GM12874 (cell line): Measurements from ENCODE around the gene IFITM2.

Experiments
- CTCF ChIP-seq: IDR thresholded peaks from 2 replicates; pipeline ENCODE4 v1.5.1; 2011; ENCODE audit warnings: low read depth, mild to moderate bottlenecking, control low read depth, low read length, moderate library complexity; ENCODE audit not compliant: insufficient read depth

The IFITM2 gene

GRCh38 chr11:283405-284104 lies 24.1 kb upstream of the IFITM2 start:
- no peak for TF ChIP-seq CTCF

DNA sequence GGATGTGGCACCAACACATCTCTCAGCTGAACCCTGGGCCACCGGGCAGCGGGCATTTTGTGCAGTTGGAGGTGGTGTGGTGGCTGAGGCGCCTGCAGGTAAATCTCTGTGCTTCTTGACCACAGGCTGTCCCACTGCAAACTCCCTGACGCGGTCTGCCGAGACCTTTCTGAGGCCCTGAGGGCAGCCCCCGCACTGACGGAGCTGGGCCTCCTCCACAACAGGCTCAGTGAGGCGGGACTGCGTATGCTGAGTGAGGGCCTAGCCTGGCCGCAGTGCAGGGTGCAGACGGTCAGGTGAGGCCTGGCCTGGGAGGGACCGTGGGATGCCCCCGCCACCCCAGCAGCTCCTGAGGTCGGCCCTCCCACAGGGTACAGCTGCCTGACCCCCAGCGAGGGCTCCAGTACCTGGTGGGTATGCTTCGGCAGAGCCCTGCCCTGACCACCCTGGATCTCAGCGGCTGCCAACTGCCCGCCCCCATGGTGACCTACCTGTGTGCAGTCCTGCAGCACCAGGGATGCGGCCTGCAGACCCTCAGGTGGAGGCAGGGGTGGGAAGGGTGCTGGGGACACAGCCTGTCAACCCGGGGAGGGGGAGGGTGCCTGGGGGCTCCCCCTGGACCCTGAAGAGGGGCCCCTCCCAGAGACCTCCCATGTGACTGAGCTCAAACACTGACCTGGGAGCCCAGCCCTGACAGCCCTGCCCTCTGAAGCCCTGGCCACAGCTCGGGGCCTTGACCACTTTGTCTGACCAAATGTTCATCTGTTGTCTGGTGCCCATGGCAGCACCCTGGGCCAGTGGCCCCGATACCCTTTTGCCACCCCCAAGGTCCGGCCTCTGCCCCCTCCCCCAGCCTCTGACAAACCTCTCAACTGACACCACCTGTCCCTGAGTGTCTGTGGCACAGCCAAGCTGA lies 23.3 kb upstream of the IFITM2 start:
- no peak for TF ChIP-seq CTCF

DNA sequence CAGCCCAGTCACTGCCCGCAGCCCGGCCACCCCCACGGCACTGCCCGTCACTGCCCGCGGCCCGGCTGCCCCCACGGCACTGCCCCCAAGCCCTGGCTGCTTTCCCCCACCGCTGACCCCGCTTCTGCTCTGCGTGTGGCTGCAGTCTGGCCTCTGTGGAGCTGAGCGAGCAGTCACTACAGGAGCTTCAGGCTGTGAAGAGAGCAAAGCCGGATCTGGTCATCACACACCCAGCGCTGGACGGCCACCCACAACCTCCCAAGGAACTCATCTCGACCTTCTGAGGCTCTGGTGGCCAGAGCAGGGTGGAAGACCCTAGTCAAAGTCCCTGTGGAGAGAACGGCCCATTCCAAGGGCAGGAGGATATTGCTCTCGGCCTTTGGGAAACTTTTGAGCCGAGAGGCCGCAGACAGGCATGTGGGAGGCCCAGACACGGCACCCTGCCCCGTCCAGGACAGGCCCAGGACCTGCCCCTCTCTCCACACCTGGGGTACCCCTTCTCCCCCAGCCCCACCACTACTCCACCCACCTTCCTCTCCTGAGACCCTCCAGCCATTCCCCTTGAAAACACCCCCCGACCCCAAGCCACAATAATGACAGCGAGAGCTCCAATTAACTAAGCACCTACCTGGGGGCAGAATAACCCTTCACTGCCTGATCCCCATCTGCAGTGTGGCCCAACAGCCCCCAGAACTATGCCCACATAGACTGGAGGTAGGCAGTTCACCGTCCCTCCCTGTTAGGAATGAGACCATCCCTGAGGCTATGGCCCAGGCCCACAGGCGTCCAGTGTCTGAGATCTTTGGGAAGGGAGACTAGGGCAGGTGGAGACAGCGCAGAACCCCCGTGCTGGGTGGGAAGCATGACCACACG lies 22.4 kb upstream of the IFITM2 start:
- TF ChIP-seq CTCF: no peak

DNA sequence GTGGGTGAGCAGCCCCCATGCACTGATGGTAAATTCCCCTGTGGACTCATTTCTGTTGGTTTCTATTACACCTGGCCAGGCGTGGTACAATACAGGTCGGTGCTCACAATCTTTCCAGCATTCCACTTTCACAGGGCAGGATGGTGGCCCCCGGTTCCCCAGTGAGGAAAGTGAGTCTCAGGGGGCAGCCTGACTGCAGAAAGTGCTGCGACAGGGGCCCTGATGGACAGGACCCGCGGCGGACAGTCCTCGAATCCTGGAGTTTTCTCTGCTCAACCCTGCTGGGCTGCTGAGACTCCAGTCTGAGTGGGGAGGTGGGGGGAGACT lies 21.8 kb upstream of the IFITM2 start:
- no peak for TF ChIP-seq CTCF

GRCh38 chr11:287821-288477 lies 19.7 kb upstream of the IFITM2 start:
- TF ChIP-seq CTCF: no peak

DNA sequence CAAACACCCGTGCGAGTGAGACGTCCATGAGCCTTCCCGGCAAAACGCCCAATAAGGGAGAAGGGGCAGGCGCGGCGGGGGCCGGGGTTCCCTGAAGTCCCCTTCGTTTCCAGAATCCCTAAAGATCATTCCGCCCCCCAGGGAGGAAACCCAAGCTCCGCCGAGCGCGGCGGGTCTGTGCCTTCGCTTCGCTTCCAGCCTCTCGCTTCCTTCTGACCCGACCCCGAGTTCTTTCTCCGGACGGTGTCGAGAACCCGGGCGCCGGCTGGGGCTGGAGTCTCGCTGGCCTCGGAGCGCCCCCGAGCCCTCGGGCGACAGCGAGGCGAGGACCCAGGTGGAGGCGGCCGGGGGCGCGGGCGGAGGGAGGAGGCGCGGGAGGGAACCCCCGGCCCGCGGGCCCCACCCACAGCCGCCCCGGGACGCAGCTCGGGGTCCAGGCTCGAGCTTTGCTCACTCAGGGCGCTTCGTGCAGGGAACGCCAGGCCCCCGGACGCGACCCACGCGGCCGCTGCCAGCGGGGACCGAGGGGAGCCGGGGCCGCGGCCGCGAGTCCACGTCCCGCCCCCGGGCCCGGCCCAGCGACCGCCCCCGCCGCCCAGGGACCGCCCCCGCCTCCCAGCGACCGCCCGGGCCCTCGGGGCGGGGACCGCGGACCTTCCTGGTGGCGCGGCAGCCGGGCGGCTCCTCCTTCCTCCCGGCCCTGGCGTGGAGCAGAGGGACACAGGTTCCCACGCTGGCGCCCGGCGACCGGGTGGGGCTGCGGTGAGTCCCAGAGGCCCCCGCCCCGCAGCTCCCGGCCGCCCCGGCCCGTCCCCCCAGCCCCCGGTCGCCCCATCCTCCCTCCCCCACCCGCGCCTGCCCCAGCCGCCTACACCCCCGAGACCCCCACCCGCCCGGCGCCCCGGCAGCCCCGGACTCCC lies 18.9 kb upstream of the IFITM2 start, which contains the start of gene PGGHG:
TSS of gene PGGHG (plus strand) at position 649 of the 920 bp plus-strand sequence. CDS start 691 bp downstream, outside the sequence.
- TF ChIP-seq CTCF: no peak
